GM18519 (cell line): Measurements from ENCODE around the gene PHF3.

Experiments used
- ATAC-seq: cut with Tn5 transposase; IDR thresholded peaks from one replicate; pipeline ENCODE4 v1.9.1; 2021; ENCODE audit warnings: mild to moderate bottlenecking, moderate library complexity; ENCODE audit not compliant: unreplicated experiment, low FRiP score

Gene PHF3

DNA sequence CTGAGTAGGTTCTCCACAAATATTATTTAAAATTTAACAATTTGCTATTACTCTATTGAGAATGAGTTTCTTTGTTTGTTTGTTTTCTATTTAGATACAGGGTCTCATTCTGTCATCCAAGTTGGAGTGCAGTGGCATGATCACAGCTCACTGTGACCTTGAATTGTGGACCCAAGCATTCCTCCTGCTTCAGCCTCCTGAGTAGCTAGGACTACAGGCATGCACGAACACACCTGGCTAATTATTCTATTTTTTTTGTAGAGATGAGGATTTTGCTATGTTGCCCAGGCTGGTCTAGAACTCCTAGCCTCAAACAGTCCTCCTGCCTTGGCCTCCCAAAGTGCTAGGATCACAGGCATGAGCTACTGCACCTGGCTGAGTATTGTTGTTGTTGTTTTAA is 122.2 kb downstream of the PHF3 start:
- no peak for ATAC-seq

DNA sequence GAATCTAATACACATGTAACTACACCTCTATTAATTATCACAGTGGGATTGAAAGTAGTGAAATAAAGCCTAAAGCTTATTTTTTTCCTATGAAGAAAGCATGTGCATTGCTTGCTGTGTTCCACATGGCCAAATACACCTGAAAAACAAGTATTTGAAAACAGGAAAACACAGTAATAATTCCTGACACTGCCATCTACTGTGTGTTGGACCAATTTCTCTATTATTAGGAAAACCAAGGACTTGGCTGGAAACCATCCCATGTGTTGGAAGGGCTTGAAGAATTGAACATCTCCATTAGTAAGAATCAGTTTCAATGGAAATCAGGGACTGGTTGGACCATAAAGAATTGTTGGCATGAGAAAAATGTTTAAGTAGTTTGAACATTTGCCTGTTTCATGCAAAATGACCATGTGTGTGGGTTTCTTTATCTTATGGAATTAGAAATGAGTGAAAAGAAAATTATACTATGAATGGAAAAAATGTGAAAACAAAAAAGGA is 124.1 kb downstream of the PHF3 start:
- ATAC-seq, result no peak

DNA sequence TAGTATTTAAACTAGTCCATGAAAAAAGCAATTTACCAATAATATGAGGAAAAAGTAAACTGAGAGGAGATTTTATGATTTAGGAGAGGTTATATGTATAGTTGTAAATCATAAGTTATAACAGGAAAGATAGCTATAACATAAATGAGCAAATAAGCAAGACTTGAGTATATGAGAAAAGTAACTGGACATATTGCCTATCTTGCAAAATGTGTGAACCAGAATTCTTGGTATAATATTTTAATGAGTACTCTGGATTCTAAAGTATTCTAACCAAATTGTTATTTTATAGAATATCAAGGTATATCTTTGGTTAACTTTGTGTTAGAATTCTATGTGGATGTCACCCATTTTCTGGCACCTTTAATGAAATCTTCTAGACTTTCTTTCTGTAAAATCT is 124.6 kb downstream of the PHF3 start:
- no peak for ATAC-seq

DNA sequence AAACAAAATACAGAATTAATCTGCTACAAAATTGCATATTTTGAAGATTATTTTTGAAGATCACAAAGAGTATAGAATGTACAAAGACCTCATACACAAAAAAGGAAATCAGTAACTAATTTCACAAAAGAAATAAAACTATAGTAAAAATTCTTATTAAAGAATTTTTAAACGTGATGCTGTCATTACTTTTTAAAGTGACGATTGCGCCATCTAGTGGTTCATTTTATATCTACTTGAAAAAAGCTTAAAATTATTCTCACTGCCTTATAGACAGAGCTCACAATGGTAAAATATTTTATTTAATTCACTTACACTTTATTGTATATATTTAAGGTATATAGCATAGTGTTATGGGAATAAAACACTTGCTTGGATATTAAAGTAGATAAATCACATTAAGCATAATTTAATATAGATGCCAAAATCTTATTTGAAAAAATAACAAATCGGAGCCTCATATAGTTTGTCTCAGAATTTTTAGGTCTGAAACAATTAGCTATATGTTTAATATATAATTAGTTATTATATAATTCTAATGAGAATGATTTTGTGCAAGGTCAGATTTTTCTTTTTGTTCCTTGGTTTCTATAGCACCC is 128.8 kb downstream of the PHF3 start:
- no peak for ATAC-seq
